GM18507 (cell line): ENCODE measurements around the gene HMGN1.

ENCODE experiments used
- DNase-seq: peaks from one replicate; pipeline ENCODE4 v3.0.0; 2011; ENCODE audit warnings: low read depth; ENCODE audit not compliant: insufficient read length; ENCODE audit errors: extremely low spot score
- FAIRE-seq: peaks from 2 replicates; lab custom pipeline; 2011; peaks lifted over from hg19 to GRCh38; lab: Jason Lieb, UNC

The HMGN1 gene

DNA sequence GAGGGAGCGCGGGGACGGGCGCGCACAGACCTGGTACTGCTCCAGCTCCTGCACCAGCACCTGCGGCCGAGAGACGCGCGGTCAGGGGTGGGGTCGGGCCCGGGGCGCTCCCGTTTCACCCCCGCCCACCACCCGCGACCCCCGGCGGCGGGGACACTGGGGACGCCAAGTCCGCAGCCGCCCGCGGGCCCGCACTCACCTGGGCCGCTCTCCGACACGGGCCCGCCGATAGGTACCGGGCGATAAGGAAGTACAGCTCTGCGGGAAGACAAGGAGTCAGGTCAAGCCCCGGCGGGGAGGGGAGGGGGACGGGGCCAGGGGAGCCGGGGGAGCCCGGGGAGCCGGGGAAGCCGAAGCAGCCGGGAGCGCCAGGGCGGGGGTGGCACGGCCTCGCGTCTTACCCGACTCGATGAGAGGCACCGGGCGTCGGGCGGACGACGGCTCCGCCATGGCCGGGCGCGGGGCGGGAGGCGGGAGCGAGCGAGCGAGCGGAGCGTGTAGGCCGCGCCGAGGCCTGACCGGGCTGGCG lies 35.8 kb downstream of the HMGN1 start:
- FAIRE-seq (no peak), DNase-seq (no peak)

DNA sequence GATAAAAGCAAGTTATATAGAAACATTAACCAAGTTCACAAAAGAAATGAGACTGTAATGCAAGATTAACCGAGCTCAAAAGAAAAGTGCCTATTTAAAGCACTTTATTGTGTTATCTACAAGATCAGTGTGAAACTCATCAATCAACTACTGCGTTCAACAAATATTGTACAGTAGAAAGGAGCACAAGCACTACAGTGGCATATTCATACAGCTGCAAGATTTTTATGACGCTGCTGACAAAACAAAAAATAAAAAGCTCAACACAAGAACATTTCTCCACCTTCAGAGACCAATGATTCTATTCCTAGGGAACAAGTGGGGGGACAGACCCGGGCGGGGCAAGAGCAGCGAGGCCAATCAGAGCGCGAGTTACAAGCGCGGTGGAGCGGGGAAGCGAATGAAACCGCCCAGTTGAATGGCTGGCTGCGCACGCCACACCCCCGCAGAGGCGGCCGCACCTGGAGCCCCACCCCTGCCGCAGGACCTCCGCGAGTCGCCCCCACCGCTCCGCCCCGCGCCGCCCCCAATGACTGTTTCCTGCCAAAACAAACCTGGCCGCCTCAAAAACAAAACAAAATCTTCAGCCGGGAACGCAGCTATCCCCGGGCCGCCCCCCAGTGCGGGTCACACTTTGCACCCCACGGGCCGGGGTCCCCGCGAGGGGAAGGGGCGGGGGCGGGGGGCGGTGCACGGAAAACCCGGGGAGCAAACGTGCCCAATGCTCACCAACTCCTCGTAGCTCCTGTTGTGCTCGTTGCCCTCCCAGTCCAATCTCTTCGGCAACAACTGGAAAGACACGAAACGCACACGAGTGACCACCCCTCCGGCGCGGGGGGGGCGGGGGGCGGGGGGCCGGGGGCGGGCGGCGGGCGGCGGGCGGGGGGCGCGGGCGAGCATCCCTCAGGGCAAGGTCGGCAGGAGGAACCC lies 36.5 kb downstream of the HMGN1 start:
- FAIRE-seq (peak; percentile 85), DNase-seq (peak; percentile 95)

DNA sequence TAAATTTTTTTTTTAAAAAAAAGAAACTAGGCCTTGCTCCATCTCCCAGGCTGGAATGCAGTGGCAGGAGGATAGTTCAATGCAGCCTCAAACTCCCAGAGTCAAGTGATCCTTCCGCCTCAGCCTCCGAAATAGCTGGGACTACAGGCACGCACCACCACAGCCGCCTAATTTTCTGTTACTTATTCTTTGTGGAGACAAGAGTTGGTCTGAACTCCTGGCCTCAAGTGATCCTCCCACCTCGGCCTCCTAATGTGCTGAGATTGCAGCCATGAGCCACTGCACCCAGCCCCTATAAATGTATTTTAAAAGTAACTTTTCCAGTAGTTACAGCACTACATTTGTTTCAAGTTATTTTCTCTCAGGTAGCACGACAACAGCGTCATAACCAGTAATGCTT lies 37.7 kb downstream of the HMGN1 start:
- FAIRE-seq, result no peak

DNA sequence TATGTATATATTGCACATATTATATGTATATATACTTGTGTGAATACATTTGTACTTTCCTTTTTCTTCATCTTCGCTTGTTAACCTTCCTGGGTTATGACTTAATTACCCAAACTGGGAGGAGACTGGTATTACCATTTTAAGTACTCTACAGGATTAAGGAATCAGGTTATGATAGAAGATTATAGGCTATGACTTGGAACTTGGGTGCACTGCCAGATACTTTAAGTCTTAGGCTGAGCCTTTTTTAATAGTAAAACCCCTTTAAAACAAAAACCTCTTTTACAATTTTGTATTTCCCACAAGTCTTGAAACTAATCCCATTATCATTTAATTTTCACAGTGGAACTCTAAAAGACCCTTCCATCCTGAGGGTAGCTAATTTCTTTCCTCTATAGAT lies 41.4 kb downstream of the HMGN1 start:
- no peak for DNase-seq
- FAIRE-seq, result no peak

More for the DNA sequence above, 37.7 kb downstream of the HMGN1 start:
- DNase-seq, result no peak

DNA sequence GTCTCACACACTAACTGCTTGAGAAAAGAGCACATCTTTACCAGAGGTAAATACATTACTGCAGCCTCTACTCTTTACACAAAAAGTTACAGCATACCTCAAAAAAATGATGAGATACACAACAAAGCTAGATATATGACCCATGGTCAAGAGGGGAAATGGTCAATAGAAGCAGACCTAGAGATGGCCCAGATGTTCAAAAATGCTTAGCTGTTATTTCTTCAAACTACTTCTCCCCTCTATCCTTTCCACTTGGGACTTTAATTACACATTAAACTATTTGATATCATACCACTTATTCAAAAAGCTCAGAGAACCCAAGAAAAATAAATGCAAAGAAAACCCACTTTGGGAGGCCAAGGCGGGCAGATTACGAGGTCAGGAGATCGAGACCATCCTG lies 48.3 kb downstream of the HMGN1 start:
- DNase-seq, result no peak
- FAIRE-seq, result no peak

DNA sequence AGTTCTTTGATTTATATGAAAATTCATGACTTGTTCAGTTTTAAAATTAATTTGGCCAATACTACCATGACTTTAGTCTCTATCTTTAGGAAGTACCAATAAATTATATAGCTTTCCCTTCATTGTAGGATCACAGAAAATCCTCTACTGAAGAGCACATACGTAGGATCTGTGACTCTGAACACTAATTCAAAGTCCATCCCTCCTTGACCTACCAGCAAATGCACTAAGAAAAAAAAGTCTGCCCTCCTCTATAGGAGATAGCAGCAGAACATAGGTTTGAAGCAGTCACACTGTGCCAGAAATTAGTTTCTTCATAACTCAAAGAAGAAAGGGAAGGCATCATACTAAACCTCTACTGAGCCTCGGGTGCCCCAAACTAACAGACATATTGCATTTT lies 52.0 kb downstream of the HMGN1 start:
- DNase-seq, result no peak
- FAIRE-seq, result no peak
